Dendritic cell treated with granulocyte-macrophage colony-stimulating factor and Interleukin-4, amounts not matched to agents 40 ng/mL and 50 ng/mL, for 4 days (primary cell): ENCODE measurements around the gene SLC26A6.

Source experiments
- H3K27ac Mint-ChIP-seq: one replicate; pipeline ENCODE4 v1.8.0; 2022; ENCODE audit warnings: mild to moderate bottlenecking, mixed read lengths
- H3K27me3 Mint-ChIP-seq: one replicate; pipeline ENCODE4 v1.8.0; 2022; ENCODE audit warnings: mild to moderate bottlenecking, mixed read lengths
- H3K36me3 Mint-ChIP-seq: one replicate; pipeline ENCODE4 v1.8.0; 2022; ENCODE audit warnings: low read depth, mixed read lengths
- H3K4me1 Mint-ChIP-seq: one replicate; pipeline ENCODE4 v1.8.0; 2022; ENCODE audit warnings: low read depth, mixed read lengths
- H3K4me3 Mint-ChIP-seq: one replicate; pipeline ENCODE4 v1.8.0; 2022; ENCODE audit warnings: mild to moderate bottlenecking, moderate library complexity, mixed read lengths
- H3K9me3 Mint-ChIP-seq: one replicate; pipeline ENCODE4 v1.8.0; 2022; ENCODE audit warnings: mixed read lengths
- intact Hi-C: fragments of 100-400 bp; cut with micrococcal nuclease; formaldehyde crosslinking; loops from one replicate; pipeline ENCODE4 v1.15.0; 2022

SLC26A6 gene

DNA sequence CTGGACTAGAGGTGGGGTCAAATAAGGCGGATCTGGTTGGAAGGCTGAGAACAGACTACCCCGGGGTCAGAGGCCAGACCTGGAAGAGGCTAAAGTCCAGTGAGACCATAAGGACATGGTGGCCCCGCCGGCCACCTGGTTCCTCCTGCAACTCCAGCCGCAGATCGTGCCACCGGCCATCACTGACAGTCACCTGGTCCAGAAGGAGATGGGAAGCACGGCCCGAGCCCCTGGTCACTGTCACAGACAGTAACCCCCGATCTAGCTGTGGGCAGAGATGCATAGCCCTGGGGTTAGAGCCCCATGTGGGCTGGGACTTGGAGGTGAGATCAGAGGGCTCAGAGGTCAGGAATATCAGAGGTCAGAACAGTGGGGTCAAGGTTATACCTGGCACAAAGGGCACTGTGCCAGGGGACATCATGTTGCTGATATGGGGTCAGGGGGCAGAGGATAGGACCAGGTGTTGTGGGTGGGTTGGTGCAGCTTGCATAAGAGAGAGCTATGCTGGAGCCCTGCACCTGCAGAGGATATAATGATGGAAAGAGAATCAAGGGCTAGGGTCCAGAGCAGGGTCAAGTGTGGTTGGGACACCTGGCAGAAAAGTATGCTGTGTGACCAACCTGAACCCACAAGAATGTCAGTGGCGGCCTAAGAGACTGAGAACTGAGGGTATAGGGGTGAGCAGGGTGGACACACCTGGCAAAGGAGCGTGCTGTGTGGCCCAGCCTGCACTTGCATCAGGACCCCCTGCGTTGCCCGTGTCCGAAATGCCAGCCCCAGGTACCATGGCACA lies 17.9 kb upstream of the SLC26A6 start:
- Mint-ChIP-seq H3K4me1 (peaks cover 9% of the 10 kb centered on the region), H3K27me3 (peaks cover 29% of the 10 kb centered on the region), H3K36me3 (no peaks in the 10 kb centered on the region), H3K27ac (no peak overlapping the region), H3K9me3 (no peaks in the 10 kb centered on the region), H3K4me3 (no peak overlapping the region)
- intact Hi-C loops, result no loop called here

GRCh38 chr3:48651771-48652170 lies 16.5 kb upstream of the SLC26A6 start:
- intact Hi-C loops, result no loop called here
- peaks cover 15% of the 10 kb centered on the region for H3K27me3 Mint-ChIP-seq
- H3K27ac Mint-ChIP-seq, result no peak overlapping the region
- H3K4me3 Mint-ChIP-seq, result no peak overlapping the region
- H3K9me3 Mint-ChIP-seq, result no peaks in the 10 kb centered on the region
- peaks cover 4% of the 10 kb centered on the region for H3K4me1 Mint-ChIP-seq
- H3K36me3 Mint-ChIP-seq, result no peaks in the 10 kb centered on the region

GRCh38 chr3:48650723-48651122 lies 15.5 kb upstream of the SLC26A6 start:
- Mint-ChIP-seq H3K9me3 (no peaks in the 10 kb centered on the region), H3K36me3 (no peaks in the 10 kb centered on the region), H3K4me3 (no peak overlapping the region), H3K4me1 (no peaks in the 10 kb centered on the region), H3K27me3 (peaks cover 13% of the 10 kb centered on the region), H3K27ac (no peak overlapping the region)
- intact Hi-C loops, result no loop called here

- no peak overlapping the region for H3K27ac Mint-ChIP-seq
- H3K27me3 Mint-ChIP-seq, result no peaks in the 10 kb centered on the region
- no peaks in the 10 kb centered on the region for H3K4me1 Mint-ChIP-seq
- no peak overlapping the region for H3K4me3 Mint-ChIP-seq
- no peaks in the 10 kb centered on the region for H3K36me3 Mint-ChIP-seq
- H3K9me3 Mint-ChIP-seq, result no peaks in the 10 kb centered on the region
- intact Hi-C loops, result no loop called here
Measured at GRCh38 chr3:48648188-48648850, 13.1 kb upstream of the SLC26A6 start.

- no peaks in the 10 kb centered on the region for H3K36me3 Mint-ChIP-seq
- intact Hi-C loops, result no loop called here
- no peaks in the 10 kb centered on the region for H3K4me1 Mint-ChIP-seq
- no peak overlapping the region for H3K4me3 Mint-ChIP-seq
- no peak overlapping the region for H3K27ac Mint-ChIP-seq
- no peaks in the 10 kb centered on the region for H3K27me3 Mint-ChIP-seq
- H3K9me3 Mint-ChIP-seq, result no peaks in the 10 kb centered on the region
Measured at GRCh38 chr3:48647714-48648113, 12.5 kb upstream of the SLC26A6 start.

GRCh38 chr3:48644898-48645760 lies 9.9 kb upstream of the SLC26A6 start:
- Mint-ChIP-seq H3K27ac (no peak overlapping the region), H3K4me3 (no peak overlapping the region), H3K36me3 (peaks cover 7% of the 10 kb centered on the region), H3K4me1 (no peaks in the 10 kb centered on the region), H3K27me3 (no peaks in the 10 kb centered on the region), H3K9me3 (no peaks in the 10 kb centered on the region)
- intact Hi-C loops, result no loop called here

- Mint-ChIP-seq H3K4me1 (no peaks in the 10 kb centered on the region), H3K9me3 (no peaks in the 10 kb centered on the region)
- intact Hi-C loops, result no loop called here
Measured at GRCh38 chr3:48642605-48643004, 7.3 kb upstream of the SLC26A6 start.

GRCh38 chr3:48641396-48641795 lies 6.1 kb upstream of the SLC26A6 start:
- H3K36me3 Mint-ChIP-seq, result peaks cover 13% of the 10 kb centered on the region
- peaks cover 2% of the 10 kb centered on the region for H3K4me1 Mint-ChIP-seq
- H3K4me3 Mint-ChIP-seq, result no peak overlapping the region
- no peaks in the 10 kb centered on the region for H3K9me3 Mint-ChIP-seq
- intact Hi-C loops, result no loop called here
- H3K27me3 Mint-ChIP-seq, result peaks cover 3% of the 10 kb centered on the region
- no peak overlapping the region for H3K27ac Mint-ChIP-seq

More at GRCh38 chr3:48642605-48643004, 7.3 kb upstream of the SLC26A6 start:
- H3K36me3 Mint-ChIP-seq, result peaks cover 13% of the 10 kb centered on the region
- H3K4me3 Mint-ChIP-seq, result no peak overlapping the region
- H3K27ac Mint-ChIP-seq, result no peak overlapping the region
- H3K27me3 Mint-ChIP-seq, result peaks cover 2% of the 10 kb centered on the region

DNA sequence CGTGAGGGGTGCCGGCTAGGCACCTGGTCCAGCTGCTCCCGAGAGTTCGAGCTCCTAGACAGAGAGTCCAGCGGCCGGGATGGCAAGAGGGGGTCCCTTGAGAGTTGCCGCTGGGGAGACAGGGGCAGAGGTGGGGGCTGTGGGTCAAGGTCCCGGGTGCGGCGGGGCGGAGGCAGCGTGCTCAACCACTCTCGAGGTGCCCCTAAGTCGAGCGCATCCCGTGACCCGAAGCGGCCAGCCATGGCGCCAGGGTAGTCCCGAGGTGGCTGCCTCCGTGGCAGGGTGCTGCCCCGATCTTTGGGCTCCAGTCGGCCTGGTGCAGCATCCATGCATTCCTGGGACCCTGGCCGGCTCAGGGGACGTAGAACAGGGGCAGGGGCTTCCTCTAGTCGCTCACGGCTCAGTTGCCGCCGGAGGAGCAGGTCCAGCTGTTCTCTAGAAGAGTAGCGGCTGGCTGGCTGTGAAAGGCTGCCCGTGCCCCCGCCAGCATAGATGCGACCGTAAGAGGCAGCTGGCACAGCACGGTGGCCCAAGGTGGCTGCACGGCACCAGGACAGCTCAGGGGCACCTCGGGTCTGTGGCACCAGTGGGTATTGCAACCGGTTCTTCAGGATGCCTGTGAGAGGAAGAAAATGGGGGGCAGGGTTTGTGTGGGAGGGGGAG lies 4.8 kb upstream of the SLC26A6 start:
- Mint-ChIP-seq H3K27ac (no peak overlapping the region), H3K4me3 (no peak overlapping the region), H3K36me3 (peaks cover 13% of the 10 kb centered on the region), H3K4me1 (peaks cover 12% of the 10 kb centered on the region), H3K9me3 (no peaks in the 10 kb centered on the region), H3K27me3 (peaks cover 3% of the 10 kb centered on the region)
- intact Hi-C loops, result loop anchor here (5.0 kb wide), 1 partner anchor 83 kb away; the partner anchor contains the start of gene PFKFB4

- Mint-ChIP-seq H3K4me3 (no peak overlapping the region), H3K36me3 (peaks cover 27% of the 10 kb centered on the region), H3K27me3 (peaks cover 3% of the 10 kb centered on the region), H3K9me3 (no peaks in the 10 kb centered on the region), H3K4me1 (peaks cover 34% of the 10 kb centered on the region), H3K27ac (no peak overlapping the region)
- intact Hi-C loops, result loop anchor here (5.0 kb wide), 1 partner anchor 80 kb away; the partner anchor contains the start of gene PFKFB4
Measured at GRCh38 chr3:48637305-48637704, 2.0 kb upstream of the SLC26A6 start.

- intact Hi-C loops, result loop anchor here (5.0 kb wide), 1 partner anchor 79 kb away; the partner anchor contains the start of gene PFKFB4
- peaks cover 3% of the 10 kb centered on the region for H3K27me3 Mint-ChIP-seq
- H3K4me3 Mint-ChIP-seq, result peak overlapping the region; percentile 88
- peak overlapping the region; percentile 86 for H3K27ac Mint-ChIP-seq
- H3K36me3 Mint-ChIP-seq, result peaks cover 31% of the 10 kb centered on the region
- H3K9me3 Mint-ChIP-seq, result no peaks in the 10 kb centered on the region
- H3K4me1 Mint-ChIP-seq, result peaks cover 40% of the 10 kb centered on the region
Measured at GRCh38 chr3:48636149-48636655, 941 bp upstream of the SLC26A6 start.

DNA sequence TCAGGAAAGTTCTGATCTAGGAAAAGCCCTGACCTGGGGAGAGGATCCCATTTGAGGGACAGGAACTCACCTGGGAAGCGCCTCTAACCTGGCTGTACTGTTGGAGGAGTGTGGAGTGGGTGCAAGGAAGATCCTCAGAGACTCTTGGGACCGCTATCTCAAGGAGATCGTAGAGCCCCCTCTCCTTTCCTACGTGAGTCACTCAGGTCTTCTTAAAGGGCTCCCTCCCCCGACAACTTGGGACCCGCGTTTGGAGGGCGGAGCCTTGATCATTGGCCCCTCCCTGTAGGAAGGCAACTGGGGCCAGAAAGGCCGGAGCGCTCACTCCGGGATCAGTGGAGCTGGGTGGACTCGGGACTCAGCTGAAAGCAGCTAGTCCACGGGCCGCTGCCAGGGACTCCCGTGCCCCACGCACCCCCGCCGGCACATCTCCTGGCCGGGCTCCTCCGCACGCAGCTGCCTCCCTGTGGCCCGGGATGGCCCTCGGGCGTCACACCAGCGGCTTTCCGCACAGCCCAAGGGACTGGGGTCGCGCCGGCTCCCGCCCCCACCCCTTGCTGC lies 520 bp downstream of the SLC26A6 start:
- Mint-ChIP-seq H3K27ac (peak overlapping the region; percentile 86), H3K4me3 (peak overlapping the region; percentile 88), H3K9me3 (no peaks in the 10 kb centered on the region), H3K27me3 (peaks cover 3% of the 10 kb centered on the region), H3K36me3 (peaks cover 45% of the 10 kb centered on the region), H3K4me1 (peaks cover 40% of the 10 kb centered on the region)
- intact Hi-C loops, result loop anchor here (1.0 to 5.0 kb wide), 3 partner anchors 25 to 77 kb away; partner anchors contain the start of genes NCKIPSD, PFKFB4 and UQCRC1

DNA sequence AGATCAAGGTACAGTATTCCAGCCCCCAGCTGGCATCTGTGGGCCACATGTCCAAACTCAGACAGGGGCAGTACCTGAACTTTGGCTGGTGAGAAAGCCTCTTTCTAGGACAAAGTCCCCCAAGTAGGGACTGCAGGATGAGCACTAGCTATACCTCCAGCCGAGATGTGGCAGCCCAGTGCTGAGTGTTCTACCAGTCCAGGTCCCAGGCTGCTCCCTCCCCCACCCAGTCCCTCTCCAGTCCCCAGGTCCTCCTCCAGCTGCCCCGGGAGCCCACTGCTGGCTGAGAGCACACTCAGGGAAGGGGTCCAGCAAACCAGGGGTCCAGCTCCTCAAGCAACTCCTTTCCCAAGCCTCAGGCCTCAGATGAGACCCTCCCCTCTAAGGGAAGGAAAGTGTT lies 1.5 kb downstream of the SLC26A6 start:
- peaks cover 49% of the 10 kb centered on the region for H3K36me3 Mint-ChIP-seq
- intact Hi-C loops, result no loop called here
- H3K27ac Mint-ChIP-seq, result no peak overlapping the region
- peaks cover 1% of the 10 kb centered on the region for H3K27me3 Mint-ChIP-seq
- no peaks in the 10 kb centered on the region for H3K9me3 Mint-ChIP-seq
- H3K4me1 Mint-ChIP-seq, result peaks cover 40% of the 10 kb centered on the region
- no peak overlapping the region for H3K4me3 Mint-ChIP-seq
